GM21528 (cell line): ENCODE measurements around the gene BORCS5.
"Not testable (repeated sequence)": the region's sequence is repeated elsewhere in the genome, so short reads cannot be mapped to it uniquely, and the experiment has no call there.

ENCODE experiments used
- ATAC-seq: cut with Tn5 transposase; IDR thresholded peaks from one replicate; pipeline ENCODE4 v1.9.1; 2021; ENCODE audit warnings: mild to moderate bottlenecking, moderate library complexity; ENCODE audit not compliant: unreplicated experiment, low FRiP score

BORCS5 gene

GRCh38 chr12:12480074-12480473 is 123.2 kb downstream of the BORCS5 start:
- ATAC-seq = no peak

- no peak for ATAC-seq
Measured at GRCh38 chr12:12481631-12482030, 124.8 kb downstream of the BORCS5 start.

GRCh38 chr12:12482150-12482761 is 125.4 kb downstream of the BORCS5 start:
- no peak for ATAC-seq

GRCh38 chr12:12482959-12483358 is 126.1 kb downstream of the BORCS5 start:
- ATAC-seq = no peak

- ATAC-seq = no peak
Measured at GRCh38 chr12:12483438-12483837, 126.6 kb downstream of the BORCS5 start.

- ATAC-seq = peak; percentile 64
Measured at GRCh38 chr12:12486661-12487240, 129.9 kb downstream of the BORCS5 start.

GRCh38 chr12:12487490-12487889 is 130.6 kb downstream of the BORCS5 start:
- ATAC-seq = no peak

- no peak for ATAC-seq
Measured at GRCh38 chr12:12488296-12488695, 131.4 kb downstream of the BORCS5 start.

GRCh38 chr12:12488823-12489550 is 132.1 kb downstream of the BORCS5 start:
- no peak for ATAC-seq

- no peak for ATAC-seq
Measured at GRCh38 chr12:12491606-12492005, 134.7 kb downstream of the BORCS5 start.

- ATAC-seq = no peak
Measured at GRCh38 chr12:12492547-12492946, 135.7 kb downstream of the BORCS5 start.

GRCh38 chr12:12495536-12495935 is 138.7 kb downstream of the BORCS5 start:
- ATAC-seq = no peak

GRCh38 chr12:12498210-12498609 is 141.3 kb downstream of the BORCS5 start:
- no peak for ATAC-seq

- no peak for ATAC-seq
Measured at GRCh38 chr12:12499909-12500604, 143.2 kb downstream of the BORCS5 start.

- no peak for ATAC-seq
Measured at GRCh38 chr12:12501121-12501520, 144.2 kb downstream of the BORCS5 start.

GRCh38 chr12:12502130-12502814 is 145.4 kb downstream of the BORCS5 start:
- ATAC-seq = not testable (repeated sequence)

GRCh38 chr12:12502815-12503151 is 145.9 kb downstream of the BORCS5 start:
- ATAC-seq = no peak

- ATAC-seq = no peak
Measured at GRCh38 chr12:12503384-12504078, 146.7 kb downstream of the BORCS5 start.

GRCh38 chr12:12505544-12506495 is 148.9 kb downstream of the BORCS5 start:
- ATAC-seq = peak; percentile 73
